Activated naive CD4-positive, alpha-beta T cell treated with Interleukin-2 at 50 U/mL for 16 hours (primary cell): ENCODE results near the gene ZSCAN21.

Experiments
- DNase-seq: peaks from one replicate; pipeline ENCODE4 v3.0.0-alpha.2; 2020

Gene ZSCAN21

GRCh38 chr7:100029596-100029995 lies 20.0 kb upstream of the ZSCAN21 start:
- DNase-seq = no peak

- DNase-seq = no peak
These were observed 16.0 kb upstream of the ZSCAN21 start for GRCh38 chr7:100033526-100033925.

- DNase-seq = no peak
These were observed 14.6 kb upstream of the ZSCAN21 start for GRCh38 chr7:100034871-100035510.

- DNase-seq = no peak
These were observed 13.7 kb upstream of the ZSCAN21 start for GRCh38 chr7:100035876-100036275.

- DNase-seq = no peak
These were observed 11.2 kb upstream of the ZSCAN21 start for GRCh38 chr7:100038326-100038725.

GRCh38 chr7:100040575-100040974 lies 9.0 kb upstream of the ZSCAN21 start:
- DNase-seq = no peak

- no peak for DNase-seq
These were observed 4.9 kb upstream of the ZSCAN21 start for GRCh38 chr7:100044718-100045117.

GRCh38 chr7:100048680-100049079 lies 894 bp upstream of the ZSCAN21 start:
- DNase-seq = no peak

GRCh38 chr7:100051611-100052010 lies 2.0 kb downstream of the ZSCAN21 start:
- no peak for DNase-seq

- DNase-seq = no peak
These were observed 3.6 kb downstream of the ZSCAN21 start for GRCh38 chr7:100053215-100053614.

- no peak for DNase-seq
These were observed 7.4 kb downstream of the ZSCAN21 start for GRCh38 chr7:100057006-100057405.

- no peak for DNase-seq
These were observed 9.7 kb downstream of the ZSCAN21 start for GRCh38 chr7:100059251-100059739.

GRCh38 chr7:100061518-100062193 lies 12.1 kb downstream of the ZSCAN21 start:
- no peak for DNase-seq

- DNase-seq = no peak
These were observed 13.8 kb downstream of the ZSCAN21 start for GRCh38 chr7:100063376-100063775.

- no peak for DNase-seq
These were observed 14.6 kb downstream of the ZSCAN21 start for GRCh38 chr7:100064162-100064561.

GRCh38 chr7:100065452-100066186 lies 16.0 kb downstream of the ZSCAN21 start:
- no peak for DNase-seq

GRCh38 chr7:100066953-100067352 lies 17.4 kb downstream of the ZSCAN21 start:
- no peak for DNase-seq

GRCh38 chr7:100069991-100070390 lies 20.4 kb downstream of the ZSCAN21 start:
- DNase-seq = no peak

GRCh38 chr7:100071018-100071723 lies 21.6 kb downstream of the ZSCAN21 start:
- no peak for DNase-seq

GRCh38 chr7:100072462-100072861 lies 22.9 kb downstream of the ZSCAN21 start:
- DNase-seq = no peak

GRCh38 chr7:100074841-100075240 lies 25.3 kb downstream of the ZSCAN21 start:
- DNase-seq = no peak

- DNase-seq = no peak
These were observed 25.8 kb downstream of the ZSCAN21 start for GRCh38 chr7:100075418-100075817.

GRCh38 chr7:100077205-100077604 lies 27.6 kb downstream of the ZSCAN21 start:
- no peak for DNase-seq
